ENCODE data around the gene STAMBP.

The STAMBP gene

DNA sequence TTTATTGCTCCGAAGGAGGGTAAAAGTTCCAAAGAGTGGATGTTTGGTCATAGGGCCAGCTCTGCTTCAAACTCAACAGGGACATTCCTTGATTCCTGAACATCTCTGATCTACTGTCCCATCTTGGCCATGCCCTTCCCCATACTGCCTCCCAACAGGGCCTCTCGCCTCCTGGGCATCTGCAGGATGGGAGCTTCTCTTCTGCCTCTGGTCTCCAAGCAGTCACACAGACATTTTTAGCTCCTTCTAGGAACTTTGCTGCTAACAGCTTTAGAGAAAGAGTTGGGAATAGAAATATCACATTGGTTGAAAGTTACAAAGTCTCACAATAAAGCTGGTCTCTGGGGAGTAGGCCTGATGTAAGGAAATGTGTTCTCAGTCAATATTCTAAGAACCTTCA, 88.5 kb downstream of the STAMBP start:
- no peak overlapping the region for H3K4me3 ChIP-seq (ENCODE audit: low read length)
- H3K4me1 ChIP-seq (ENCODE audit: control insufficient read depth, low read length): peaks cover 14% of the 10 kb centered on the region
- TF ChIP-seq EZH2phosphoT487 (IDR thresholded peaks at IDR 0.05; ENCODE audit: borderline replicate concordance, low read length): no peak
- TF ChIP-seq, protein P1, sequence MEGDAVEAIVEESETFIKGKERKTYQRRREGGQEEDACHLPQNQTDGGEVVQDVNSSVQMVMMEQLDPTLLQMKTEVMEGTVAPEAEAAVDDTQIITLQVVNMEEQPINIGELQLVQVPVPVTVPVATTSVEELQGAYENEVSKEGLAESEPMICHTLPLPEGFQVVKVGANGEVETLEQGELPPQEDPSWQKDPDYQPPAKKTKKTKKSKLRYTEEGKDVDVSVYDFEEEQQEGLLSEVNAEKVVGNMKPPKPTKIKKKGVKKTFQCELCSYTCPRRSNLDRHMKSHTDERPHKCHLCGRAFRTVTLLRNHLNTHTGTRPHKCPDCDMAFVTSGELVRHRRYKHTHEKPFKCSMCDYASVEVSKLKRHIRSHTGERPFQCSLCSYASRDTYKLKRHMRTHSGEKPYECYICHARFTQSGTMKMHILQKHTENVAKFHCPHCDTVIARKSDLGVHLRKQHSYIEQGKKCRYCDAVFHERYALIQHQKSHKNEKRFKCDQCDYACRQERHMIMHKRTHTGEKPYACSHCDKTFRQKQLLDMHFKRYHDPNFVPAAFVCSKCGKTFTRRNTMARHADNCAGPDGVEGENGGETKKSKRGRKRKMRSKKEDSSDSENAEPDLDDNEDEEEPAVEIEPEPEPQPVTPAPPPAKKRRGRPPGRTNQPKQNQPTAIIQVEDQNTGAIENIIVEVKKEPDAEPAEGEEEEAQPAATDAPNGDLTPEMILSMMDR (IDR thresholded peaks at IDR 0.05; ENCODE audit: low read depth, low read length, poor library complexity, severe bottlenecking): no peak
- H3K27me3 ChIP-seq (ENCODE audit: control insufficient read depth, low read length): no peaks in the 10 kb centered on the region
- no peak overlapping the region for H3K4me2 ChIP-seq (ENCODE audit: low read length)
- H3K9me3 ChIP-seq (ENCODE audit: control insufficient read depth, insufficient read depth, low read length): no peaks in the 10 kb centered on the region
- peaks cover 6% of the 10 kb centered on the region; the same call in 1 of the 2 replicates for H3F3A ChIP-seq (ENCODE audit: control insufficient read depth, insufficient read depth)
- H3K79me2 ChIP-seq (ENCODE audit: control insufficient read depth, low read length): no peaks in the 10 kb centered on the region
- H3K9me2 ChIP-seq (replicated peaks; ENCODE audit: control insufficient read depth, low read length): no peaks in the 10 kb centered on the region
- H4K20me1 ChIP-seq (ENCODE audit: control insufficient read depth, insufficient read depth, low read depth, low read length): no peaks in the 10 kb centered on the region
- H3K27ac ChIP-seq (ENCODE audit: low read depth, low read length): no peak overlapping the region
- H3K36me3 ChIP-seq (ENCODE audit: control insufficient read depth, low read length): no peaks in the 10 kb centered on the region

DNA sequence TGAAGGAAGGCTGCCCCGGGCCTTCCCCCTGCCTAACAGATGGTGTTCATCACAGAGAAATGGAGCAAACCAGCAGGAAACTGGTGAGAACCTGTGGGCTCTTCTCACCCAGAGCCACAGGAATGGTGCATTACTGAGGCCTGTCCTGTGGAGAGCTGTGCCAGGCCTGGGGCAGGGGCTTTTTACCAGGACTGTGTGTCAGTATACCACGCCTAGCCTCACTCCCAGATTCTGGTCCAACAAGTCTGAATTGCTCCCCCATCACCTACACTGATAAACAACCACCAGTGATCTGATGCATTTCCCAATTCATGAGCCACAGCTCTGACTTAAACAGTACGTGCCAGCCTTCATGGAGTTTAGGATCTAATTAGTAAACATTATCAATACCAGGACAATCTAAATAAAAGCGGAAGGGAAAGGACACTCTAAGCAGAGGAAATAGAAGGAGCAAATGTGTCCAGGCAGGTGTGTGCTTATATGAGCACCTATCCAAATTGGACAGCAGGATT, 89.0 kb downstream of the STAMBP start:
- Histone ChIP-seq H3K4me3 (ENCODE audit: low read length) (no peak overlapping the region), H3K9me3 (ENCODE audit: control insufficient read depth, insufficient read depth, low read length) (no peaks in the 10 kb centered on the region), H4K20me1 (ENCODE audit: control insufficient read depth, insufficient read depth, low read depth, low read length) (no peaks in the 10 kb centered on the region), H3K27ac (ENCODE audit: low read depth, low read length) (no peak overlapping the region), H3K36me3 (ENCODE audit: control insufficient read depth, low read length) (no peaks in the 10 kb centered on the region), H3K27me3 (ENCODE audit: control insufficient read depth, low read length) (no peaks in the 10 kb centered on the region), H3K4me2 (ENCODE audit: low read length) (no peak overlapping the region), H3K79me2 (ENCODE audit: control insufficient read depth, low read length) (no peaks in the 10 kb centered on the region), H3K4me1 (ENCODE audit: control insufficient read depth, low read length) (peaks cover 19% of the 10 kb centered on the region), H3F3A (ENCODE audit: control insufficient read depth, insufficient read depth) (peaks cover 11% of the 10 kb centered on the region; the same call in 1 of the 2 replicates), H3K9me2 (replicated peaks; ENCODE audit: control insufficient read depth, low read length) (no peaks in the 10 kb centered on the region)
- TF ChIP-seq, protein P1 (IDR thresholded peaks at IDR 0.05; ENCODE audit: low read depth, low read length, poor library complexity, severe bottlenecking): no peak
- TF ChIP-seq EZH2phosphoT487 (IDR thresholded peaks at IDR 0.05; ENCODE audit: borderline replicate concordance, low read length): no peak

DNA sequence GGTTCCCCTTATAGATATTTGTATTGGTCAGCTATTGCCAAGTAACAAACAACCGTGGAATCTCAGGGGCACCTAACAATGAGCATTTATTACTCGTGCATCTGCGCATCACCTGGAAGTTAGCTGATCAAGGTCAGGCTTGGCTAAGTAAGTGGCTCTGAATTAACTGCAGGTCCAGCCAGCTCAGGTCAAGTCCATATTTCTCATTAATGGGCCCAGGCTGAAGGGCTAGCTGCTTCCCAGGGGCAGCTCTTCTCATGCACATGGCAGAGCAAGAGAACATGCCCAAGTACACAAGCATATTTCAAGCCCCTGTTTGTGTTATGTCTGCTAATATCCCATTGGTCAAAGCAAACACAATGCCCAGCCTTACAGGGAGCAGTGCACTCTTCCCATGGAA, 90.1 kb downstream of the STAMBP start:
- TF ChIP-seq, protein P1 (IDR thresholded peaks at IDR 0.05; ENCODE audit: low read depth, low read length, poor library complexity, severe bottlenecking): no peak
- no peak for TF ChIP-seq EZH2phosphoT487 (IDR thresholded peaks at IDR 0.05; ENCODE audit: borderline replicate concordance, low read length)

More for the DNA sequence above, 90.1 kb downstream of the STAMBP start:
- no peaks in the 10 kb centered on the region for H3K9me2 ChIP-seq (replicated peaks; ENCODE audit: control insufficient read depth, low read length)
- H3K27ac ChIP-seq (ENCODE audit: low read depth, low read length): no peak overlapping the region
- H3K4me2 ChIP-seq (ENCODE audit: low read length): no peak overlapping the region
- no peaks in the 10 kb centered on the region for H3K79me2 ChIP-seq (ENCODE audit: control insufficient read depth, low read length)
- no peaks in the 10 kb centered on the region for H3K9me3 ChIP-seq (ENCODE audit: control insufficient read depth, insufficient read depth, low read length)
- H3K4me3 ChIP-seq (ENCODE audit: low read length): no peak overlapping the region
- no peaks in the 10 kb centered on the region for H3K27me3 ChIP-seq (ENCODE audit: control insufficient read depth, low read length)
- no peaks in the 10 kb centered on the region for H4K20me1 ChIP-seq (ENCODE audit: control insufficient read depth, insufficient read depth, low read depth, low read length)
- H3K36me3 ChIP-seq (ENCODE audit: control insufficient read depth, low read length): no peaks in the 10 kb centered on the region
- H3F3A ChIP-seq (ENCODE audit: control insufficient read depth, insufficient read depth): peaks cover 13% of the 10 kb centered on the region; the same call in 1 of the 2 replicates
- peaks cover 30% of the 10 kb centered on the region for H3K4me1 ChIP-seq (ENCODE audit: control insufficient read depth, low read length)

Measured in DOHH2 (cell line).